WTC11 (cell line): ENCODE results near the gene OMA1. TPM values are rescaled to one million over a fixed set of nuclear protein-coding genes. Genes with fewer than 3 reads are reported as not detected.

Experiments used
- ATAC-seq: fragments of 200-7000 bp; cut with Tn5 transposase; 2 replicates; pipeline ENCODE4 v1.10.0; 2021; ENCODE audit warnings: mild to moderate bottlenecking, moderate library complexity
- CTCF ChIA-PET: fragments of 300-600 bp; sonication (Branson Sonifier 250); formaldehyde crosslinking; loops from one replicate; lab custom pipeline; 2021; ENCODE audit warnings: antibody characterized with exemption; lab: Charles Lee
- POLR2A ChIA-PET: fragments of 350-600 bp; sonication (Branson Sonifier 250); formaldehyde crosslinking; loops from one replicate; lab custom pipeline; 2021; ENCODE audit warnings: antibody characterized with exemption; lab: Charles Lee
- DNase-seq: peaks from one replicate; pipeline ENCODE4 v3.0.0; 2021; ENCODE audit warnings: low spot score
- H3K27ac Mint-ChIP-seq: 2 replicates; pipeline ENCODE4 v1.8.0; 2021; ENCODE audit warnings: mixed read lengths
- H3K27me3 Mint-ChIP-seq: 2 replicates; pipeline ENCODE4 v1.8.0; 2021; ENCODE audit warnings: low read depth, mild to moderate bottlenecking, moderate library complexity, mixed read lengths
- H3K36me3 Mint-ChIP-seq: 2 replicates; pipeline ENCODE4 v1.8.0; 2021; ENCODE audit warnings: mixed read lengths
- H3K4me1 Mint-ChIP-seq: 2 replicates; pipeline ENCODE4 v1.8.0; 2022; ENCODE audit warnings: mixed read lengths
- H3K4me3 Mint-ChIP-seq: 2 replicates; pipeline ENCODE4 v1.8.0; 2021; ENCODE audit warnings: mild to moderate bottlenecking, moderate library complexity, mixed read lengths
- H3K9me3 Mint-ChIP-seq: 2 replicates; pipeline ENCODE4 v1.8.0; 2021; ENCODE audit warnings: mixed read lengths
- ATF6 ChIP-seq: sonication (generic); formaldehyde crosslinking; IDR thresholded peaks from 2 replicates; pipeline ENCODE4 v1.8.1; 2023; ENCODE audit warnings: mild to moderate bottlenecking, missing genetic modification reagents
- CBFB ChIP-seq: sonication (generic); formaldehyde crosslinking; IDR thresholded peaks from 2 replicates; pipeline ENCODE4 v1.8.1; 2022; ENCODE audit warnings: mild to moderate bottlenecking, low read depth, missing genetic modification reagents
- CDX4 ChIP-seq: fragments of 250-450 bp; sonication (Bioruptor Pico); IDR thresholded peaks from 2 replicates; pipeline ENCODE4 v1.9.0; 2021; ENCODE audit warnings: moderate library complexity, mild to moderate bottlenecking, inconsistent platforms, borderline replicate concordance
- ELF4 ChIP-seq: sonication (generic); formaldehyde crosslinking; IDR thresholded peaks from 2 replicates; pipeline ENCODE4 v1.8.1; 2022; ENCODE audit warnings: low read depth, mild to moderate bottlenecking, moderate library complexity, missing genetic modification reagents
- ERG ChIP-seq: fragments of 250-450 bp; sonication (Bioruptor Pico); IDR thresholded peaks from 2 replicates; pipeline ENCODE4 v1.8.0; 2021; ENCODE audit warnings: mild to moderate bottlenecking
- FOXJ3 ChIP-seq: sonication (generic); formaldehyde crosslinking; IDR thresholded peaks from 2 replicates; pipeline ENCODE4 v1.9.0; 2021; ENCODE audit warnings: missing genetic modification reagents, mild to moderate bottlenecking, borderline replicate concordance
- GRHL2 ChIP-seq: fragments of 250-450 bp; sonication (Bioruptor Pico); IDR thresholded peaks from 2 replicates; pipeline ENCODE4 v1.8.0; 2022; ENCODE audit warnings: mild to moderate bottlenecking, moderate library complexity; ENCODE audit not compliant: insufficient replicate concordance, severe bottlenecking
- GTF2I ChIP-seq: fragments of 250-450 bp; sonication (Bioruptor Pico); conservative IDR thresholded peaks from 2 replicates; pipeline ENCODE4 v1.4.0; 2021; ENCODE audit warnings: mild to moderate bottlenecking
- JAZF1 ChIP-seq: fragments of 250-450 bp; sonication (Bioruptor Pico); IDR thresholded peaks from 2 replicates; pipeline ENCODE4 v1.9.0; 2021; ENCODE audit warnings: moderate library complexity, mild to moderate bottlenecking, inconsistent platforms
- NFATC4 ChIP-seq: fragments of 250-450 bp; sonication (Bioruptor Pico); IDR thresholded peaks from 2 replicates; pipeline ENCODE4 v1.9.0; 2021; ENCODE audit warnings: mild to moderate bottlenecking
- NR2C2 ChIP-seq: sonication (generic); formaldehyde crosslinking; IDR thresholded peaks from 2 replicates; pipeline ENCODE4 v1.8.0; 2022; ENCODE audit warnings: mild to moderate bottlenecking, missing genetic modification reagents
- PRDM15 ChIP-seq: sonication (generic); formaldehyde crosslinking; IDR thresholded peaks from 2 replicates; pipeline ENCODE4 v1.8.0; 2022; ENCODE audit warnings: missing genetic modification reagents
- PREB ChIP-seq: sonication (generic); formaldehyde crosslinking; IDR thresholded peaks from 2 replicates; pipeline ENCODE4 v1.8.1; 2022; ENCODE audit warnings: mild to moderate bottlenecking, missing genetic modification reagents, moderate library complexity, borderline replicate concordance
- RELA ChIP-seq: sonication (generic); formaldehyde crosslinking; IDR thresholded peaks from 2 replicates; pipeline ENCODE4 v1.8.1; 2022; ENCODE audit warnings: missing genetic modification reagents, mild to moderate bottlenecking, borderline replicate concordance
- SOX15 ChIP-seq: fragments of 250-450 bp; sonication (Bioruptor Pico); IDR thresholded peaks from 2 replicates; pipeline ENCODE4 v1.9.0; 2021; ENCODE audit warnings: mild to moderate bottlenecking
- ZNF138 ChIP-seq: sonication (generic); formaldehyde crosslinking; conservative IDR thresholded peaks from 2 replicates; pipeline ENCODE4 v1.8.1; 2022; ENCODE audit warnings: mild to moderate bottlenecking, moderate library complexity, missing genetic modification reagents
- ZNF219 ChIP-seq: sonication (generic); formaldehyde crosslinking; IDR thresholded peaks from 2 replicates; pipeline ENCODE4 v1.8.0; 2023; ENCODE audit warnings: missing genetic modification reagents, mild to moderate bottlenecking, borderline replicate concordance
- ZSCAN18 ChIP-seq: fragments of 250-450 bp; sonication (Bioruptor Pico); IDR thresholded peaks from 2 replicates; pipeline ENCODE4 v2.1.2; 2022; ENCODE audit warnings: mild to moderate bottlenecking, moderate library complexity
- total RNA-seq: library from RNA; stranded (reverse); gene quantifications from 3 replicates; pipeline ENCODE4 v1.2.3, GENCODE V29; 2021

OMA1 gene
- total RNA-seq, 1 experiment from 2014 or later, result 10.5 TPM

- DNase-seq, result no peak
- H3K4me3 Mint-ChIP-seq, result no peak overlapping the region
- H3K9me3 Mint-ChIP-seq, result no peaks in the 10 kb centered on the region
- H3K4me1 Mint-ChIP-seq, result peaks cover 45% of the 10 kb centered on the region
- H3K36me3 Mint-ChIP-seq, result peaks cover 5% of the 10 kb centered on the region
- TF ChIP-seq PRDM15 (CRISPR knock-in tag) (no peak), GTF2I (CRISPR knock-in tag) (no peak), ERG (no peak), PREB (no peak), ELF4 (CRISPR knock-in tag) (no peak), FOXJ3 (CRISPR knock-in tag) (no peak), ZNF138 (no peak), NR2C2 (CRISPR knock-in tag) (no peak), CBFB (CRISPR knock-in tag) (no peak), RELA (CRISPR knock-in tag) (no peak)
- CTCF ChIA-PET, result interaction anchor here (0.8 to 1.3 kb wide), 4 partner anchors 18 to 79 kb away, joined by 3 to 4 read pairs (median 4); partner anchors contain the start of gene OMA1
- ATAC-seq, result no peak
- H3K27ac Mint-ChIP-seq, result no peak overlapping the region
- H3K27me3 Mint-ChIP-seq, result peaks cover 44% of the 10 kb centered on the region
- POLR2A ChIA-PET, result no interaction called here
These were observed 26.6 kb upstream of the OMA1 start for GRCh38 chr1:58573138-58573537.

GRCh38 chr1:58572690-58573089, 26.2 kb upstream of the OMA1 start:
- no peak for TF ChIP-seq CDX4
- TF ChIP-seq ATF6 (CRISPR knock-in tag), result no peak
- TF ChIP-seq ZSCAN18, result no peak
- no peak for TF ChIP-seq JAZF1 (CRISPR knock-in tag)
- no peak for TF ChIP-seq SOX15 (CRISPR knock-in tag)
- no peak for TF ChIP-seq ZNF219 (CRISPR knock-in tag)
- no peak for TF ChIP-seq NFATC4
- TF ChIP-seq GRHL2 (CRISPR knock-in tag), result no peak
- POLR2A ChIA-PET, result no interaction called here
- CTCF ChIA-PET, result interaction anchor here (0.8 to 1.3 kb wide), 4 partner anchors 17 to 80 kb away, joined by 3 to 4 read pairs (median 4); partner anchors contain the start of gene OMA1
- Mint-ChIP-seq H3K4me3 (no peak overlapping the region), H3K27ac (no peak overlapping the region), H3K27me3 (peaks cover 40% of the 10 kb centered on the region), H3K36me3 (peaks cover 5% of the 10 kb centered on the region), H3K4me1 (peaks cover 46% of the 10 kb centered on the region), H3K9me3 (no peaks in the 10 kb centered on the region)
- DNase-seq, result peak; percentile 30
- peak; percentile 11; the same call in 1 of the 2 replicates for ATAC-seq
